HCT116 (cell line): ENCODE data around the gene NR6A1. TPM values are rescaled to one million over a fixed set of nuclear protein-coding genes. Genes with fewer than 3 reads are reported as not detected.

Experiments
- ATAC-seq: fragments of 200-7000 bp; cut with Tn5 transposase; 2 replicates; pipeline ENCODE4 v1.9.1; 2020; ENCODE audit warnings: mild to moderate bottlenecking, moderate library complexity
- BruUV-seq: library from RNA; stranded (reverse); fragments of 400-500 nt; replicated peaks from 2 replicates; lab custom pipeline; 2021; lab: Mats Ljungman, UMichigan
- CTCF ChIA-PET: fragments of 300-600 bp; sonication (Branson Sonifier 250); formaldehyde crosslinking; loops from one replicate; lab custom pipeline; 2021; ENCODE audit warnings: antibody characterized with exemption; lab: Charles Lee
- POLR2A ChIA-PET: fragments of 300-600, 350-600 bp; sonication (Branson Sonifier 250); formaldehyde crosslinking; loops from one replicate; lab custom pipeline; 2021; ENCODE audit warnings: antibody characterized with exemption; lab: Charles Lee
- RAD21 ChIA-PET, 2 experiments: fragments of 300-600 bp; sonication (Branson Sonifier 250); formaldehyde crosslinking; loops; one replicate each; lab custom pipeline; 2023; ENCODE audit warnings: low total read pairs in 2 of 2; ENCODE audit not compliant: uncharacterized antibody in 2 of 2, unreplicated experiment in 2 of 2, low non-redundant PET in 1 of 2; lab: Charles Lee
- DNase-seq: peaks from one replicate; pipeline ENCODE4 v3.0.0-alpha.2; 2010; ENCODE audit warnings: low read depth, low spot score
- H2AFZ ChIP-seq: fragments of 200-600 bp; shearing (Covaris generic), sonication (generic); 2 replicates; pipeline ENCODE4 v1.6.1; 2017; ENCODE audit warnings: low read depth, mixed run types, mixed read lengths, antibody characterized with exemption, low read length; ENCODE audit not compliant: poor library complexity, severe bottlenecking
- H3K27ac ChIP-seq: 2 replicates; pipeline ENCODE4 v1.5.1; 2012; ENCODE audit warnings: low read depth, low read length
- H3K27me3 ChIP-seq: fragments of 200-600 bp; sonication (generic); 2 replicates; pipeline ENCODE4 v1.6.1; 2016; ENCODE audit warnings: mixed run types, low read length, mixed read lengths; ENCODE audit not compliant: insufficient read depth
- H3K36me3 ChIP-seq, 2 experiments: fragments of 200-500 bp in 1 of 2; fragments of 200-600 bp in 1 of 2; sonication (Bioruptor generic) in 1 of 2; sonication (generic) in 1 of 2; 2 replicates each; pipeline versions ENCODE4 v1.5.1 to v1.6.1; 2014 to 2016; ENCODE audit warnings: low read length in 2 of 2, inconsistent platforms in 1 of 2, mixed read lengths in 1 of 2, mixed run types in 1 of 2; ENCODE audit not compliant: insufficient read depth in 2 of 2, control insufficient read depth in 1 of 2
- H3K4me1 ChIP-seq, 2 experiments: fragments of 200-600 bp in 1 of 2; sonication (generic) in 1 of 2; 2 replicates each; pipeline versions ENCODE4 v1.5.1 to v1.6.1; 2012 to 2017; ENCODE audit warnings: low read length in 2 of 2, inconsistent platforms in 1 of 2, mild to moderate bottlenecking in 1 of 2, mixed read lengths in 1 of 2, mixed run types in 1 of 2, moderate library complexity in 1 of 2; ENCODE audit not compliant: insufficient read depth in 2 of 2, control insufficient read depth in 1 of 2
- H3K4me2 ChIP-seq: fragments of 200-600 bp; sonication (generic); 2 replicates; pipeline ENCODE4 v1.6.1; 2017; ENCODE audit warnings: mixed run types, low read length, mixed read lengths
- H3K4me3 ChIP-seq, 2 experiments: fragments of 200-600 bp in 1 of 2; sonication (generic) in 1 of 2; replicated peaks in 1 of 2; 2 replicates each; pipeline ENCODE4 v1.5.1; 2011 to 2016; ENCODE audit warnings: low read length in 2 of 2, control low read depth in 1 of 2, low read depth in 1 of 2, mild to moderate bottlenecking in 1 of 2, mixed read lengths in 1 of 2, mixed run types in 1 of 2
- H3K79me2 ChIP-seq: fragments of 200-600 bp; sonication (generic); 2 replicates; pipeline ENCODE4 v1.6.1; 2017; ENCODE audit warnings: mild to moderate bottlenecking, mixed run types, low read length, moderate library complexity, mixed read lengths; ENCODE audit not compliant: insufficient read depth
- H3K9ac ChIP-seq: fragments of 200-600 bp; sonication (generic); 2 replicates; pipeline ENCODE4 v1.6.1; 2016; ENCODE audit warnings: low read length, mixed read lengths
- H3K9me2 ChIP-seq: fragments of 200-600 bp; sonication (generic), shearing (Covaris generic); 2 replicates; pipeline ENCODE4 v1.6.1; 2017; ENCODE audit warnings: mixed run types, mild to moderate bottlenecking, moderate library complexity; ENCODE audit not compliant: insufficient read depth
- H3K9me3 ChIP-seq, 2 experiments: fragments of 200-500 bp in 1 of 2; fragments of 200-600 bp in 1 of 2; sonication (Bioruptor generic) in 1 of 2; sonication (generic) in 1 of 2; 2 replicates each; pipeline ENCODE4 v1.6.1; 2014 to 2017; ENCODE audit warnings: low read length in 2 of 2, mixed read lengths in 2 of 2, inconsistent platforms in 1 of 2, low read depth in 1 of 2, mild to moderate bottlenecking in 1 of 2, mixed run types in 1 of 2, moderate library complexity in 1 of 2; ENCODE audit not compliant: control insufficient read depth in 1 of 2, insufficient read depth in 1 of 2
- H4K20me1 ChIP-seq: fragments of 200-600 bp; sonication (generic), shearing (Covaris generic); 2 replicates; pipeline ENCODE4 v1.6.1; 2017; ENCODE audit warnings: mixed run types, mild to moderate bottlenecking, moderate library complexity; ENCODE audit not compliant: insufficient read depth
- CBX3 ChIP-seq: IDR thresholded peaks from 2 replicates; pipeline ENCODE4 v1.6.1; 2012; ENCODE audit warnings: low read depth
- CEBPB ChIP-seq: IDR thresholded peaks from 2 replicates; pipeline ENCODE4 v1.6.1; 2012; ENCODE audit warnings: low read depth
- CTCF ChIP-seq, 3 experiments: fragments of 200-600 bp in 1 of 3; sonication (generic) in 1 of 3; IDR thresholded peaks in 2 of 3; conservative IDR thresholded peaks in 1 of 3; 2 replicates each; pipeline ENCODE4 v1.5.1; 2012 to 2017; ENCODE audit warnings: low read depth in 2 of 3, low read length in 2 of 3, antibody characterized with exemption in 1 of 3, borderline replicate concordance in 1 of 3, control low read depth in 1 of 3, mild to moderate bottlenecking in 1 of 3, mixed read lengths in 1 of 3, mixed run types in 1 of 3, moderate library complexity in 1 of 3; ENCODE audit not compliant: insufficient read depth in 1 of 3
- EGR1 ChIP-seq: IDR thresholded peaks from 2 replicates; pipeline ENCODE4 v1.6.1; 2012; ENCODE audit warnings: low read depth
- ELF1 ChIP-seq: IDR thresholded peaks from 2 replicates; pipeline ENCODE4 v1.6.1; 2012; ENCODE audit warnings: low read depth, borderline replicate concordance
- JUND ChIP-seq: IDR thresholded peaks from 2 replicates; pipeline ENCODE4 v1.6.1; 2012
- RAD21 ChIP-seq: IDR thresholded peaks from 2 replicates; pipeline ENCODE4 v1.6.1; 2012; ENCODE audit warnings: low read depth, mild to moderate bottlenecking
- SP1 ChIP-seq: IDR thresholded peaks from 2 replicates; pipeline ENCODE4 v1.6.1; 2012; ENCODE audit warnings: low read depth
- SRF ChIP-seq: IDR thresholded peaks from 2 replicates; pipeline ENCODE4 v1.6.1; 2012; ENCODE audit warnings: low read depth
- TCF7L2 ChIP-seq: IDR thresholded peaks from 2 replicates; pipeline ENCODE4 v1.7.0; 2011; ENCODE audit warnings: borderline replicate concordance, inconsistent platforms; ENCODE audit not compliant: insufficient read depth, insufficient read length; ENCODE audit errors: extremely low read depth
- ZFX ChIP-seq: fragments of 450-650 bp; IDR thresholded peaks from 2 replicates; pipeline ENCODE4 v1.6.1; 2017
- intact Hi-C: fragments of 100-400 bp; cut with micrococcal nuclease; formaldehyde crosslinking; loops from 2 replicates; pipeline ENCODE4 v1.10.0; 2022
- total RNA-seq: library from RNA; stranded (reverse); gene quantifications from one replicate; pipeline ENCODE4 v1.2.1, GENCODE V29; 2021; ENCODE audit not compliant: unreplicated experiment
- TF ChIP-seq, protein P1 (sequence below): IDR thresholded peaks from 2 replicates; pipeline ENCODE4 v1.6.1; 2012

NR6A1 gene
- total RNA-seq, 1 experiment from 2014 or later = 9.9 TPM

GRCh38 chr9:124485936-124486335, 285.2 kb downstream of the NR6A1 start:
- ATAC-seq (no peak), DNase-seq (no peak)
- RAD21 ChIA-PET = no interaction called here
- H3K4me3 ChIP-seq = no peak overlapping the region
- no peak overlapping the region for H3K9ac ChIP-seq
- no peak overlapping the region for H3K27ac ChIP-seq
- H3K36me3 ChIP-seq = no peaks in the 10 kb centered on the region
- H3K4me1 ChIP-seq = peaks cover 4 to 8% of the 10 kb centered on the region in 2 experiments; a peak in 3 of 4 replicates
- no peaks in the 10 kb centered on the region for H3K27me3 ChIP-seq
- TF ChIP-seq CBX3 = no peak
- TF ChIP-seq CEBPB = no peak
- no peak for TF ChIP-seq RAD21
- no peak for TF ChIP-seq SRF
- TF ChIP-seq TCF7L2 = no peak
- no peak for TF ChIP-seq EGR1
- no peak for TF ChIP-seq CTCF (IDR thresholded peaks at IDR 0.05 in 2 of 3, conservative IDR thresholded peaks at IDR 0.05 in 1 of 3; ENCODE audit: borderline replicate concordance in 1 of 3, insufficient read depth in 1 of 3, low read depth in 2 of 3, low read length in 2 of 3)
- no peak for TF ChIP-seq ELF1
- no peak for TF ChIP-seq ZFX
- TF ChIP-seq, protein P1, sequence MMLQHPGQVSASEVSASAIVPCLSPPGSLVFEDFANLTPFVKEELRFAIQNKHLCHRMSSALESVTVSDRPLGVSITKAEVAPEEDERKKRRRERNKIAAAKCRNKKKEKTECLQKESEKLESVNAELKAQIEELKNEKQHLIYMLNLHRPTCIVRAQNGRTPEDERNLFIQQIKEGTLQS = no peak
- no peak for TF ChIP-seq SP1
- no peak for TF ChIP-seq JUND
- CTCF ChIA-PET = no interaction called here
- no peaks in the 10 kb centered on the region for H3K9me3 ChIP-seq
- H3K9me2 ChIP-seq = no peaks in the 10 kb centered on the region
- H3K79me2 ChIP-seq = no peaks in the 10 kb centered on the region
- H4K20me1 ChIP-seq = no peaks in the 10 kb centered on the region
- POLR2A ChIA-PET = no interaction called here
- intact Hi-C loops = no loop called here
- no peak overlapping the region for H2AFZ ChIP-seq
- no TSS peak for BruUV-seq
- H3K4me2 ChIP-seq = no peak overlapping the region
